HAP-1 (cell line): ENCODE results near the gene RNF44.
"Not testable (repeated sequence)": the region's sequence is repeated elsewhere in the genome, so short reads cannot be mapped to it uniquely, and the experiment has no call there.

Experiments used
- DNase-seq, 2 experiments: peaks; one replicate each; pipeline ENCODE4 v3.0.0-alpha.2; 2016 to 2020; ENCODE audit warnings: low spot score in 2 of 2
- H3K27me3 ChIP-seq: fragments of 250-450 bp; sonication (Bioruptor Pico); 2 replicates; pipeline ENCODE4 v1.5.1; 2020; ENCODE audit warnings: low read depth, mild to moderate bottlenecking, moderate library complexity
- H3K36me3 ChIP-seq: fragments of 250-450 bp; sonication (Bioruptor Pico); replicated peaks from 2 replicates; pipeline ENCODE4 v1.5.1; 2020; ENCODE audit warnings: mild to moderate bottlenecking
- H3K4me1 ChIP-seq: fragments of 250-450 bp; sonication (Bioruptor Pico); 2 replicates; pipeline ENCODE4 v1.5.1; 2020; ENCODE audit warnings: mild to moderate bottlenecking
- H3K4me3 ChIP-seq: fragments of 250-450 bp; sonication (Bioruptor Pico); 2 replicates; pipeline ENCODE4 v1.5.1; 2020; ENCODE audit warnings: mild to moderate bottlenecking, moderate library complexity
- H3K9me3 ChIP-seq: fragments of 250-450 bp; sonication (Bioruptor Pico); 2 replicates; pipeline ENCODE4 v1.5.1; 2020; ENCODE audit warnings: mild to moderate bottlenecking, moderate library complexity
- in situ Hi-C: fragments of 300-500 bp; cut with MboI; formaldehyde crosslinking; loops from 3 replicates; pipeline ENCODE4 v1.14.3; 2020; ENCODE audit warnings: low sequenced_read_pairs, inconsistent platforms, mixed read lengths

RNF44 gene

GRCh38 chr5:176513788-176514187 lies 23.4 kb downstream of the RNF44 start:
- Histone ChIP-seq H3K36me3 (no peaks in the 10 kb centered on the region; the same call in 1 of the 2 replicates), H3K4me3 (no peak overlapping the region), H3K9me3 (no peaks in the 10 kb centered on the region), H3K4me1 (no peaks in the 10 kb centered on the region), H3K27me3 (no peaks in the 10 kb centered on the region)
- DNase-seq: no peak
- in situ Hi-C loops: no loop called here

GRCh38 chr5:176508603-176509002 lies 28.6 kb downstream of the RNF44 start:
- Histone ChIP-seq H3K4me1 (no peaks in the 10 kb centered on the region), H3K36me3 (peaks cover 35% of the 10 kb centered on the region), H3K27me3 (no peaks in the 10 kb centered on the region), H3K9me3 (no peaks in the 10 kb centered on the region), H3K4me3 (no peak overlapping the region)
- in situ Hi-C loops: no loop called here
- no peak for DNase-seq

- no peaks in the 10 kb centered on the region for H3K9me3 ChIP-seq
- peaks cover 38% of the 10 kb centered on the region for H3K36me3 ChIP-seq
- H3K4me1 ChIP-seq: no peaks in the 10 kb centered on the region
- H3K4me3 ChIP-seq: no peak overlapping the region
- in situ Hi-C loops: no loop called here
- DNase-seq: no peak
- no peaks in the 10 kb centered on the region for H3K27me3 ChIP-seq
Measured at GRCh38 chr5:176507911-176508310, 29.3 kb downstream of the RNF44 start.

DNA sequence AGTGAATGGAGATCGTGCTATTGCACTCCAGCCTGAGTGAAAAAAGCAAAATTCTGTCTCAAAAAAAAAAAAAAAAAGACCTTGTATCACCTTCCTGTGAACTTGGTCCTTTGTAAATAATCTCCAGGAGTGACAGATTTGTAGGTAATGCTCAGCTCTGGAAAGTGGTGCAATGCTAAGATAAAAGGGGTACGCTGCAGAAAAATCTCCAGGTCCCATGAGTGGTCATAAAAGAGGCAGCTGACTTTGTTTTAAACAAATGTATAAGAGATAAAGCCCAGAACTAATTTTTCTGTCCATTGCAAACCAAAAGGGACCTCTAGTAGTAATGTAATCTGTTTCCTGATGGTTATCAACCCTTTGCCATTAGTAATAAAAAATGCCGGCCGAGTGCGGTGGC lies 33.7 kb downstream of the RNF44 start:
- Histone ChIP-seq H3K36me3 (peaks cover 75% of the 10 kb centered on the region), H3K4me1 (no peaks in the 10 kb centered on the region), H3K4me3 (no peak overlapping the region), H3K27me3 (no peaks in the 10 kb centered on the region), H3K9me3 (no peaks in the 10 kb centered on the region)
- DNase-seq: no peak
- in situ Hi-C loops: no loop called here

DNA sequence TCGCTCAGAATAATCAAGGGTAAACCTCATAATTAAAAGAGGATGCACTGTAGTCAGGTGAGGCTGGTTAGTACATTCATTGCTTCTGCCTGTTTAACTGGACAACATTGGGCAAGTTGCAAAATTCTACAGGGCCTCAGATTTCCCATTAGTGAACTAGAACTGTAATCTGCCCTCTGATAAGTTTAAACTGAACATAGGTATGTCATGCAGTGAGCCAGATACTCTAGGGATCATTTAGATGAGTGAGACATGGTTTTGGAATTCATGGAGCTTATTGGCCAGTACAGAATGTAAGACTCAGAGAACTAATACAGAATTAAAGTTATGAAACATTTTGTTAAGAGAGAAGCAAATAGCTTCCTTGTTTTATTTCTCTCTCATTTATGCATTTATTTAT lies 35.9 kb downstream of the RNF44 start:
- DNase-seq: no peak
- Histone ChIP-seq H3K4me1 (no peaks in the 10 kb centered on the region), H3K9me3 (no peaks in the 10 kb centered on the region), H3K4me3 (no peak overlapping the region), H3K27me3 (no peaks in the 10 kb centered on the region), H3K36me3 (peaks cover 69% of the 10 kb centered on the region)
- in situ Hi-C loops: no loop called here

- no peak for DNase-seq
- Histone ChIP-seq H3K27me3 (no peaks in the 10 kb centered on the region), H3K4me1 (no peaks in the 10 kb centered on the region), H3K4me3 (no peak overlapping the region), H3K36me3 (peaks cover 72% of the 10 kb centered on the region), H3K9me3 (no peaks in the 10 kb centered on the region)
- in situ Hi-C loops: no loop called here
Measured at GRCh38 chr5:176500511-176500910, 36.7 kb downstream of the RNF44 start.

DNA sequence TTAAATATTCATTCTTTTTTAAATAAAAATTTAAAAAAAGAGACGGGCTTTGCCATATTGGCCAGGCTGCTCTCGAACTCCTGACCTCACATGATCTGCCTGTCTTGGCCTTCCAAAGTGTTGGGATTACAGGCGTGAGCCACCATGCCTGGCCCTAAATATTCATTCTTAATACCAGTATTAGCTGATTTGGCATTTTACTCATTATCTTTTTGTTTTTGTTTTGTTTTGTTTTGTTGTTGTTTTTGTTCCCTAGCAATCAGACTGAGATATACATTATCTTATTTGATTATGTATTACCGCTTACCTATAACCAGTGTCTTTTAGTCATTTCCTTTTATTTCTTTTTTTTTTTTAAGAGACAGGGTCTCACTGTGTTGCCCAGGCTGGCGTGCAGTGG lies 37.9 kb downstream of the RNF44 start:
- H3K27me3 ChIP-seq: no peaks in the 10 kb centered on the region
- H3K36me3 ChIP-seq: peaks cover 76% of the 10 kb centered on the region
- no peak overlapping the region for H3K4me3 ChIP-seq
- H3K9me3 ChIP-seq: no peaks in the 10 kb centered on the region
- DNase-seq: no peak
- H3K4me1 ChIP-seq: no peaks in the 10 kb centered on the region
- in situ Hi-C loops: no loop called here

GRCh38 chr5:176497852-176498251 lies 39.4 kb downstream of the RNF44 start:
- no peak for DNase-seq
- Histone ChIP-seq H3K36me3 (peaks cover 87% of the 10 kb centered on the region), H3K9me3 (no peaks in the 10 kb centered on the region), H3K27me3 (no peaks in the 10 kb centered on the region), H3K4me3 (no peak overlapping the region), H3K4me1 (no peaks in the 10 kb centered on the region)
- in situ Hi-C loops: no loop called here

DNA sequence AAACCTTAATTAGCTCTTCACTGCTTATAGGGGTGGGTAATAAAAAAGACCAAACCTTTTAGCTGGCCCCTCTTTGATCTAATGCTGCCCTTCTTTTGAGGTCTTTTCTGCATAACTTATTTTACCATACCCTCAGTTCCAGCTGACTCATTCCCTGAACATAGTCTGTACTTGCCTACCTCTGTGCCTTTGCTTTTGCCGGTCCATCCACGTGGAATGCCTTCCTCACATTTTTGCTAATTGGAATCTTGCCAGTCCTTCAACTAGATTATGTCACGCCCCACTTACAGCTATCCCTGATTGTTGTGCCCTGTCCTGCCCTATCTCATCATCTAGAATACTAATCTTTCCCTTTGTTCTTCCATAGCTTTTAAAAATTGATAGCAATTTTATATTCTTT lies 44.8 kb downstream of the RNF44 start:
- in situ Hi-C loops: no loop called here
- Histone ChIP-seq H3K4me1 (no peaks in the 10 kb centered on the region), H3K36me3 (peaks cover 87% of the 10 kb centered on the region), H3K27me3 (no peaks in the 10 kb centered on the region), H3K4me3 (no peak overlapping the region), H3K9me3 (no peaks in the 10 kb centered on the region)
- no peak for DNase-seq

GRCh38 chr5:176491901-176492300 lies 45.3 kb downstream of the RNF44 start:
- H3K4me3 ChIP-seq: no peak overlapping the region
- no peaks in the 10 kb centered on the region for H3K9me3 ChIP-seq
- H3K4me1 ChIP-seq: no peaks in the 10 kb centered on the region; the same call in 1 of the 2 replicates
- H3K36me3 ChIP-seq: peaks cover 87% of the 10 kb centered on the region
- DNase-seq: no peak
- H3K27me3 ChIP-seq: no peaks in the 10 kb centered on the region
- in situ Hi-C loops: no loop called here

- Histone ChIP-seq H3K4me3 (no peak overlapping the region), H3K4me1 (no peaks in the 10 kb centered on the region; the same call in 1 of the 2 replicates), H3K9me3 (no peaks in the 10 kb centered on the region), H3K36me3 (peaks cover 87% of the 10 kb centered on the region), H3K27me3 (no peaks in the 10 kb centered on the region)
- in situ Hi-C loops: no loop called here
- no peak for DNase-seq
Measured at GRCh38 chr5:176491101-176491502, 46.1 kb downstream of the RNF44 start.

DNA sequence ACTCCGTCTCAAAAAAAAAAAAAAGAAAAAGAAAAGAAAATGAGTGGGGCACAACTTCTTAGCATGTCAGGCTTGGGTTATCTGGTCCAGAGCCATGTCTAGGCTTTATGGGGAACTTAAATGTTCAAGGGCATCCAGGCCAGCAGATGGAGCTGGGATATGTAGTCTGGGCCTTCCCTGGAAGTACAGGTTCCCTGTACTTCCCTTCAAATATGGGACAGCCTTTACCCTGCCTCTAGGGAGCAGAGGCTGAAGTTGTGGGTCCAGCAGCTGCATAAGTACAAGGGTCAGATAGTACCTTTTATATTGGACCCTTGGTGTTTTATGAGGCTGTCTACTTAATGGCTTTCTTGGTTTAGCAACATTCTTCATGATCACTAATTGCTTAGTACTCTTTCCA lies 46.9 kb downstream of the RNF44 start:
- Histone ChIP-seq H3K4me1 (no peaks in the 10 kb centered on the region; the same call in 1 of the 2 replicates), H3K4me3 (no peak overlapping the region), H3K36me3 (peaks cover 86% of the 10 kb centered on the region), H3K27me3 (no peaks in the 10 kb centered on the region), H3K9me3 (no peaks in the 10 kb centered on the region)
- DNase-seq: no peak
- in situ Hi-C loops: no loop called here

DNA sequence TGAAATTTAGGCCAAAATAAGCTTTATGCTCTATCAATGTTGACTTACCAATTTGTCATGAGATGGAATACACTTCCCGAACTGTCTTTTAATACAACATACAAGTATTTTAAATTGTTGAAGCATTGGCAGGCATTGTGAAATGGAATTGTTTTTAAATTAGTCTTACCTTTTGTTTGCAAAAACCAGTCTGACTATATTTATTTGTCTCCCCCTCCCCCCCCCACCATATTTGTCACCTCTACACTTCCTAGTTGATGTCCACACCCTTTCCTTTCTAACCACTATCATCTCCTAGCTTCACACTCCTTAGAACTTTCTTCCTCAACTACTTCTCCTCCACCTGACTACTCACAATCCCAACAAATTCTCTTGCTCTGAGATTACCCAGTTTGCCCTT lies 48.1 kb downstream of the RNF44 start:
- no peak for DNase-seq
- Histone ChIP-seq H3K36me3 (peaks cover 78% of the 10 kb centered on the region), H3K9me3 (no peaks in the 10 kb centered on the region), H3K4me1 (no peaks in the 10 kb centered on the region; the same call in 1 of the 2 replicates), H3K4me3 (no peak overlapping the region), H3K27me3 (no peaks in the 10 kb centered on the region)
- in situ Hi-C loops: no loop called here

- H3K4me1 ChIP-seq, in situ Hi-C loops, H3K4me3 ChIP-seq, H3K27me3 ChIP-seq, DNase-seq, H3K9me3 ChIP-seq: not testable (repeated sequence)
- peaks cover 66% of the 10 kb centered on the region for H3K36me3 ChIP-seq
Measured at GRCh38 chr5:176487160-176487559, 50.0 kb downstream of the RNF44 start.

- Histone ChIP-seq H3K4me3 (no peak overlapping the region), H3K9me3 (no peaks in the 10 kb centered on the region), H3K27me3 (no peaks in the 10 kb centered on the region), H3K36me3 (peaks cover 62% of the 10 kb centered on the region), H3K4me1 (no peaks in the 10 kb centered on the region; the same call in 1 of the 2 replicates)
- in situ Hi-C loops: no loop called here
- DNase-seq: no peak
Measured at GRCh38 chr5:176486189-176486757, 50.9 kb downstream of the RNF44 start.
